ENCODE measurements around the gene PYGL.

The PYGL gene

GRCh38 chr14:50882932-50883826 is 61.1 kb downstream of the PYGL start:
- no peak overlapping the region for H3K9ac ChIP-seq (ENCODE audit: insufficient read length, low read depth)
- no peak for TF ChIP-seq YY1 (IDR thresholded peaks at IDR 0.05; ENCODE audit: insufficient read depth, insufficient read length)
- no peak for TF ChIP-seq SUZ12 (IDR thresholded peaks at IDR 0.05; ENCODE audit: extremely low read depth, insufficient read depth, insufficient read length)
- TF ChIP-seq ZNF274 (IDR thresholded peaks at IDR 0.05; ENCODE audit: low read depth, low read length): no peak
- DNase-seq (ENCODE audit: low read depth, low spot score): no peak
- H3K4me1 ChIP-seq (ENCODE audit: insufficient read depth, insufficient read length): no peaks in the 10 kb centered on the region
- H3K27me3 ChIP-seq (ENCODE audit: insufficient read depth, insufficient read length): no peaks in the 10 kb centered on the region
- H3K9me3 ChIP-seq (ENCODE audit: insufficient read depth, low read length): no peaks in the 10 kb centered on the region
- no peak overlapping the region for H3K4me3 ChIP-seq (ENCODE audit: insufficient read length, low read depth)
- no peaks in the 10 kb centered on the region for H3K36me3 ChIP-seq (ENCODE audit: insufficient read depth, insufficient read length, low read length)

- DNase-seq (ENCODE audit: low read depth, low spot score): no peak
- TF ChIP-seq YY1 (IDR thresholded peaks at IDR 0.05; ENCODE audit: insufficient read depth, insufficient read length): no peak
- no peak for TF ChIP-seq ZNF274 (IDR thresholded peaks at IDR 0.05; ENCODE audit: low read depth, low read length)
- TF ChIP-seq SUZ12 (IDR thresholded peaks at IDR 0.05; ENCODE audit: extremely low read depth, insufficient read depth, insufficient read length): no peak
- H3K9ac ChIP-seq (ENCODE audit: insufficient read length, low read depth): no peak overlapping the region
- no peaks in the 10 kb centered on the region for H3K4me1 ChIP-seq (ENCODE audit: insufficient read depth, insufficient read length)
- no peaks in the 10 kb centered on the region for H3K9me3 ChIP-seq (ENCODE audit: insufficient read depth, low read length)
- peaks cover 31% of the 10 kb centered on the region for H3K27me3 ChIP-seq (ENCODE audit: insufficient read depth, insufficient read length)
- no peaks in the 10 kb centered on the region for H3K36me3 ChIP-seq (ENCODE audit: insufficient read depth, insufficient read length, low read length)
- H3K4me3 ChIP-seq (ENCODE audit: insufficient read length, low read depth): no peak overlapping the region
Observed at GRCh38 chr14:50875359-50876070, 68.8 kb downstream of the PYGL start.

GRCh38 chr14:50874757-50875156 is 69.5 kb downstream of the PYGL start:
- TF ChIP-seq YY1 (IDR thresholded peaks at IDR 0.05; ENCODE audit: insufficient read depth, insufficient read length): no peak
- TF ChIP-seq SUZ12 (IDR thresholded peaks at IDR 0.05; ENCODE audit: extremely low read depth, insufficient read depth, insufficient read length): no peak
- no peak for TF ChIP-seq ZNF274 (IDR thresholded peaks at IDR 0.05; ENCODE audit: low read depth, low read length)
- H3K27me3 ChIP-seq (ENCODE audit: insufficient read depth, insufficient read length): peaks cover 31% of the 10 kb centered on the region
- H3K9me3 ChIP-seq (ENCODE audit: insufficient read depth, low read length): no peaks in the 10 kb centered on the region
- no peak overlapping the region for H3K9ac ChIP-seq (ENCODE audit: insufficient read length, low read depth)
- no peak for DNase-seq (ENCODE audit: low read depth, low spot score)
- H3K36me3 ChIP-seq (ENCODE audit: insufficient read depth, insufficient read length, low read length): no peaks in the 10 kb centered on the region
- H3K4me1 ChIP-seq (ENCODE audit: insufficient read depth, insufficient read length): no peaks in the 10 kb centered on the region
- no peak overlapping the region for H3K4me3 ChIP-seq (ENCODE audit: insufficient read length, low read depth)

- no peak within 1 kb of the TSS for H3K9ac ChIP-seq (ENCODE audit: insufficient read length, low read depth)
- H3K4me1 ChIP-seq (ENCODE audit: insufficient read depth, insufficient read length): no peaks in the 10 kb centered on the region
- H3K27me3 ChIP-seq (ENCODE audit: insufficient read depth, insufficient read length): peaks cover 31% of the 10 kb centered on the region
- H3K36me3 ChIP-seq (ENCODE audit: insufficient read depth, insufficient read length, low read length): no peaks in the 10 kb centered on the region
- no peaks in the 10 kb centered on the region for H3K9me3 ChIP-seq (ENCODE audit: insufficient read depth, low read length)
- TF ChIP-seq SUZ12 (IDR thresholded peaks at IDR 0.05; ENCODE audit: extremely low read depth, insufficient read depth, insufficient read length) (no peak), YY1 (IDR thresholded peaks at IDR 0.05; ENCODE audit: insufficient read depth, insufficient read length) (no peak), ZNF274 (IDR thresholded peaks at IDR 0.05; ENCODE audit: low read depth, low read length) (no peak)
- peak within 1 kb of the TSS; percentile 8 for H3K4me3 ChIP-seq (ENCODE audit: insufficient read length, low read depth)
- no peak for DNase-seq (ENCODE audit: low read depth, low spot score)
Observed at GRCh38 chr14:50871914-50872732, 72.2 kb downstream of the PYGL start, which contains the start of gene ABHD12B. Gene ABHD12B, plus strand, starts transcription at chr14:50872053. Its CDS starts 122 bp downstream, at chr14:50872175.

- H3K4me3 ChIP-seq (ENCODE audit: insufficient read length, low read depth): no peak overlapping the region
- no peak overlapping the region for H3K9ac ChIP-seq (ENCODE audit: insufficient read length, low read depth)
- no peaks in the 10 kb centered on the region for H3K36me3 ChIP-seq (ENCODE audit: insufficient read depth, insufficient read length, low read length)
- TF ChIP-seq SUZ12 (IDR thresholded peaks at IDR 0.05; ENCODE audit: extremely low read depth, insufficient read depth, insufficient read length) (no peak), ZNF274 (IDR thresholded peaks at IDR 0.05; ENCODE audit: low read depth, low read length) (no peak), YY1 (IDR thresholded peaks at IDR 0.05; ENCODE audit: insufficient read depth, insufficient read length) (no peak)
- no peaks in the 10 kb centered on the region for H3K4me1 ChIP-seq (ENCODE audit: insufficient read depth, insufficient read length)
- peaks cover 31% of the 10 kb centered on the region for H3K27me3 ChIP-seq (ENCODE audit: insufficient read depth, insufficient read length)
- DNase-seq (ENCODE audit: low read depth, low spot score): no peak
- H3K9me3 ChIP-seq (ENCODE audit: insufficient read depth, low read length): no peaks in the 10 kb centered on the region
Observed at GRCh38 chr14:50871228-50871627, 73.1 kb downstream of the PYGL start.

GRCh38 chr14:50865391-50866076 is 78.7 kb downstream of the PYGL start:
- TF ChIP-seq ZNF274 (IDR thresholded peaks at IDR 0.05; ENCODE audit: low read depth, low read length) (no peak), YY1 (IDR thresholded peaks at IDR 0.05; ENCODE audit: insufficient read depth, insufficient read length) (no peak), SUZ12 (IDR thresholded peaks at IDR 0.05; ENCODE audit: extremely low read depth, insufficient read depth, insufficient read length) (no peak)
- Histone ChIP-seq H3K9me3 (ENCODE audit: insufficient read depth, low read length) (no peaks in the 10 kb centered on the region), H3K36me3 (ENCODE audit: insufficient read depth, insufficient read length, low read length) (no peaks in the 10 kb centered on the region), H3K4me3 (ENCODE audit: insufficient read length, low read depth) (no peak overlapping the region), H3K4me1 (ENCODE audit: insufficient read depth, insufficient read length) (no peaks in the 10 kb centered on the region), H3K9ac (ENCODE audit: insufficient read length, low read depth) (no peak overlapping the region), H3K27me3 (ENCODE audit: insufficient read depth, insufficient read length) (no peaks in the 10 kb centered on the region)
- DNase-seq (ENCODE audit: low read depth, low spot score): no peak

All from NT2/D1 (cell line).